HFFc6 (cell line): ENCODE data around the gene OTUD4. TPM values are rescaled to one million over a fixed set of nuclear protein-coding genes. Genes with fewer than 3 reads are reported as not detected.

Experiments used
- DNase-seq: peaks from one replicate; pipeline ENCODE4 v3.0.0-alpha.2; 2018
- H3K27ac Mint-ChIP-seq: 2 replicates; pipeline ENCODE4 v1.8.0; 2020; ENCODE audit warnings: mild to moderate bottlenecking, mixed read lengths
- H3K27me3 Mint-ChIP-seq: 2 replicates; pipeline ENCODE4 v1.8.0; 2021; ENCODE audit warnings: mild to moderate bottlenecking, moderate library complexity, mixed read lengths; ENCODE audit not compliant: insufficient read depth
- H3K36me3 Mint-ChIP-seq: 2 replicates; pipeline ENCODE4 v1.8.0; 2021; ENCODE audit warnings: low read depth, mixed read lengths
- H3K4me1 Mint-ChIP-seq: 2 replicates; pipeline ENCODE4 v1.8.0; 2020; ENCODE audit warnings: low read depth, mixed read lengths
- H3K4me3 Mint-ChIP-seq: 2 replicates; pipeline ENCODE4 v1.8.0; 2020; ENCODE audit warnings: mild to moderate bottlenecking, moderate library complexity, mixed read lengths
- H3K9me3 Mint-ChIP-seq: 2 replicates; pipeline ENCODE4 v1.8.0; 2020; ENCODE audit warnings: mild to moderate bottlenecking, mixed read lengths
- CTCF ChIP-seq: fragments of 200-600 bp; sonication (generic); IDR thresholded peaks from 2 replicates; pipeline ENCODE4 v1.5.0; 2021; ENCODE audit warnings: antibody characterized with exemption, mild to moderate bottlenecking
- total RNA-seq, 6 experiments: library from RNA; stranded (reverse); fragmentation: NEBNext Ultra II Directional; extraction: Animal tissue kit (Norgen Biotek cat#: 25700); gene quantifications; 2 replicates in 1 of 6; 3 replicates in 5 of 6; pipeline ENCODE4 v1.2.3, GENCODE V29; 2021

OTUD4 gene
- total RNA-seq, 6 experiments from 2014 or later: 25.1 to 32.2 (median 27.3) TPM

GRCh38 chr4:145217349-145217748, 37.0 kb upstream of the OTUD4 start:
- no peak for TF ChIP-seq CTCF
- H3K4me3 Mint-ChIP-seq: no peak overlapping the region
- H3K4me1 Mint-ChIP-seq: peaks cover 8% of the 10 kb centered on the region; the same call in 1 of the 2 replicates
- peaks cover 20% of the 10 kb centered on the region for H3K27me3 Mint-ChIP-seq
- H3K27ac Mint-ChIP-seq: no peak overlapping the region
- H3K9me3 Mint-ChIP-seq: no peaks in the 10 kb centered on the region
- no peaks in the 10 kb centered on the region for H3K36me3 Mint-ChIP-seq
- DNase-seq: no peak

GRCh38 chr4:145216535-145216934, 36.1 kb upstream of the OTUD4 start:
- Mint-ChIP-seq H3K4me3 (no peak overlapping the region), H3K27me3 (peaks cover 16% of the 10 kb centered on the region), H3K27ac (no peak overlapping the region), H3K9me3 (no peaks in the 10 kb centered on the region), H3K36me3 (no peaks in the 10 kb centered on the region), H3K4me1 (peaks cover 6% of the 10 kb centered on the region; the same call in 1 of the 2 replicates)
- peak; percentile 75 for TF ChIP-seq CTCF
- DNase-seq: peak; percentile 18

- peaks cover 14% of the 10 kb centered on the region for H3K27me3 Mint-ChIP-seq
- H3K9me3 Mint-ChIP-seq: no peaks in the 10 kb centered on the region
- no peaks in the 10 kb centered on the region for H3K4me1 Mint-ChIP-seq
- no peak overlapping the region for H3K27ac Mint-ChIP-seq
- no peaks in the 10 kb centered on the region for H3K36me3 Mint-ChIP-seq
- H3K4me3 Mint-ChIP-seq: no peak overlapping the region
- DNase-seq: no peak
- no peak for TF ChIP-seq CTCF
Measured at GRCh38 chr4:145213245-145213644, 32.9 kb upstream of the OTUD4 start.

GRCh38 chr4:145207934-145208333, 27.5 kb upstream of the OTUD4 start:
- H3K9me3 Mint-ChIP-seq: no peaks in the 10 kb centered on the region
- no peak for TF ChIP-seq CTCF
- H3K27me3 Mint-ChIP-seq: 0 out of 2 replicates have a peak, but pooled peaks cover 3% of the 10 kb centered on the region
- no peaks in the 10 kb centered on the region for H3K36me3 Mint-ChIP-seq
- H3K27ac Mint-ChIP-seq: no peak overlapping the region
- no peak for DNase-seq
- H3K4me1 Mint-ChIP-seq: no peaks in the 10 kb centered on the region
- H3K4me3 Mint-ChIP-seq: no peak overlapping the region

- Mint-ChIP-seq H3K4me1 (no peaks in the 10 kb centered on the region), H3K9me3 (no peaks in the 10 kb centered on the region), H3K36me3 (no peaks in the 10 kb centered on the region), H3K27ac (no peak overlapping the region), H3K27me3 (no peaks in the 10 kb centered on the region), H3K4me3 (no peak overlapping the region)
- DNase-seq: no peak
- no peak for TF ChIP-seq CTCF
Measured at GRCh38 chr4:145203410-145203809, 23.0 kb upstream of the OTUD4 start.

GRCh38 chr4:145200366-145200765, 20.0 kb upstream of the OTUD4 start:
- H3K9me3 Mint-ChIP-seq: no peaks in the 10 kb centered on the region
- DNase-seq: no peak
- H3K4me3 Mint-ChIP-seq: no peak overlapping the region
- no peak for TF ChIP-seq CTCF
- H3K27me3 Mint-ChIP-seq: no peaks in the 10 kb centered on the region
- H3K4me1 Mint-ChIP-seq: no peaks in the 10 kb centered on the region
- H3K27ac Mint-ChIP-seq: no peak overlapping the region
- no peaks in the 10 kb centered on the region for H3K36me3 Mint-ChIP-seq
